Type B pancreatic cell (in vitro differentiated cells): ENCODE measurements around the gene ST6GALNAC2. TPM values are rescaled to one million over a fixed set of nuclear protein-coding genes. Genes with fewer than 3 reads are reported as not detected.

ENCODE experiments used
- DNase-seq: peaks from one replicate; pipeline ENCODE4 v3.0.0; 2021; ENCODE audit warnings: mixed read lengths; ENCODE audit not compliant: unreplicated experiment; ENCODE audit errors: extremely low spot score
- H3K27ac Mint-ChIP-seq: 2 replicates; pipeline ENCODE4 v1.8.0; 2021; ENCODE audit warnings: mild to moderate bottlenecking, mixed read lengths
- H3K27me3 Mint-ChIP-seq: 2 replicates; pipeline ENCODE4 v1.8.0; 2021; ENCODE audit warnings: mixed read lengths
- H3K36me3 Mint-ChIP-seq: 2 replicates; pipeline ENCODE4 v1.8.0; 2021; ENCODE audit warnings: mixed read lengths
- H3K4me1 Mint-ChIP-seq: one replicate; pipeline ENCODE4 v1.8.0; 2021; ENCODE audit warnings: mixed read lengths; ENCODE audit not compliant: unreplicated experiment
- H3K4me3 Mint-ChIP-seq: 2 replicates; pipeline ENCODE4 v1.8.0; 2021; ENCODE audit warnings: mild to moderate bottlenecking, mixed read lengths
- H3K9me3 Mint-ChIP-seq: 2 replicates; pipeline ENCODE4 v1.8.0; 2021; ENCODE audit warnings: mixed read lengths
- total RNA-seq: library from RNA; stranded (reverse); gene quantifications from 2 replicates; pipeline ENCODE4 v1.2.1, GENCODE V29; 2021; ENCODE audit warnings: low replicate concordance
- TF ChIP-seq, protein P1 (sequence below): fragments of 200-600 bp; sonication (generic); conservative IDR thresholded peaks from 2 replicates; pipeline ENCODE4 v1.5.0; 2021; ENCODE audit warnings: antibody characterized with exemption, mild to moderate bottlenecking

Gene ST6GALNAC2
- total RNA-seq, 1 donor from 2014 or later = 4.3 TPM

DNA sequence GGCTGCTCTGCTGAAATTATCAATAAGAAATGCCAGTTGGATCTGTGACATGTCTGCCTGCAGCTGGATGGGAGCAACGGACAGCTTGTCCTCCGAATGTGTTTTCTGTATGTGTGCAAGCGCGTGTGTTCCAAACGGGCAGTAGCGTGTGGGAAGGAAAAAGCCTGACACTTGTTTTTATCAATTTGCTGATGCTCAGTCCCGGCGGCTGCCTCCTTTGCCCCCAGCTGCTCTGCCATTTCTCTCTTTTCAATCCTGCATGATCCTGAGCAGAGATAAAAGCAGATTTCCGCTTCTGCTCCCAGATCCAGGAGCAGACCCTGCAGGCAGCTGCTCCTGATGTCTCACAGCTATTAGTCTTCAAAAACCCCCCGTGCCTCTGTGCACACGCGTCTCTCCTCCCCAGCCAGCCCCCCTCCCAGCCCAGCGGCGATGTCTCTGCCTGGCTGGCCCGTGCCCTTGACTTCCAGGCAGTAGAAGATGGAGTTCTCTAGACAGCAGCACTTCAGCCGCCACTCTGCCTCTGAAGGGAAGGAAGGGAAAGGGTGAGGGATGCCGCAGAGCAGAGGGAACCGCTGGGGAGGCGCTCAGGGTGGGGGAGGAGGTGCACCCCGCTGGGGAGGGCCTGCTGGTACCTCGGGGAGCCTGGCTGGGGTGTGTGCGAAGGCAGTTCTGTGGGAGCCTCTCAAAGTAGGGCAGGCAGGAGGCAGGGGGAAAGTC, 41.7 kb downstream of the ST6GALNAC2 start:
- Mint-ChIP-seq H3K4me1 (peaks cover 60% of the 10 kb centered on the region), H3K9me3 (no peaks in the 10 kb centered on the region), H3K4me3 (peak overlapping the region; percentile 73), H3K36me3 (no peaks in the 10 kb centered on the region), H3K27ac (peak overlapping the region; percentile 60), H3K27me3 (peaks cover 30% of the 10 kb centered on the region)
- TF ChIP-seq, protein P1, sequence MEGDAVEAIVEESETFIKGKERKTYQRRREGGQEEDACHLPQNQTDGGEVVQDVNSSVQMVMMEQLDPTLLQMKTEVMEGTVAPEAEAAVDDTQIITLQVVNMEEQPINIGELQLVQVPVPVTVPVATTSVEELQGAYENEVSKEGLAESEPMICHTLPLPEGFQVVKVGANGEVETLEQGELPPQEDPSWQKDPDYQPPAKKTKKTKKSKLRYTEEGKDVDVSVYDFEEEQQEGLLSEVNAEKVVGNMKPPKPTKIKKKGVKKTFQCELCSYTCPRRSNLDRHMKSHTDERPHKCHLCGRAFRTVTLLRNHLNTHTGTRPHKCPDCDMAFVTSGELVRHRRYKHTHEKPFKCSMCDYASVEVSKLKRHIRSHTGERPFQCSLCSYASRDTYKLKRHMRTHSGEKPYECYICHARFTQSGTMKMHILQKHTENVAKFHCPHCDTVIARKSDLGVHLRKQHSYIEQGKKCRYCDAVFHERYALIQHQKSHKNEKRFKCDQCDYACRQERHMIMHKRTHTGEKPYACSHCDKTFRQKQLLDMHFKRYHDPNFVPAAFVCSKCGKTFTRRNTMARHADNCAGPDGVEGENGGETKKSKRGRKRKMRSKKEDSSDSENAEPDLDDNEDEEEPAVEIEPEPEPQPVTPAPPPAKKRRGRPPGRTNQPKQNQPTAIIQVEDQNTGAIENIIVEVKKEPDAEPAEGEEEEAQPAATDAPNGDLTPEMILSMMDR = no peak
- DNase-seq = no peak

- Mint-ChIP-seq H3K36me3 (no peaks in the 10 kb centered on the region), H3K27ac (no peak overlapping the region), H3K9me3 (no peaks in the 10 kb centered on the region), H3K4me3 (peak overlapping the region; percentile 73), H3K27me3 (peaks cover 35% of the 10 kb centered on the region), H3K4me1 (peaks cover 64% of the 10 kb centered on the region)
- DNase-seq = no peak
- TF ChIP-seq, protein P1 = no peak
Observed at GRCh38 chr17:76543482-76543825, 42.2 kb downstream of the ST6GALNAC2 start.

GRCh38 chr17:76542984-76543383, 42.7 kb downstream of the ST6GALNAC2 start:
- TF ChIP-seq, protein P1 = no peak
- no peak for DNase-seq
- Mint-ChIP-seq H3K9me3 (no peaks in the 10 kb centered on the region), H3K4me1 (peaks cover 64% of the 10 kb centered on the region), H3K4me3 (peak overlapping the region; percentile 30), H3K27me3 (peaks cover 38% of the 10 kb centered on the region), H3K36me3 (no peaks in the 10 kb centered on the region), H3K27ac (no peak overlapping the region)

DNA sequence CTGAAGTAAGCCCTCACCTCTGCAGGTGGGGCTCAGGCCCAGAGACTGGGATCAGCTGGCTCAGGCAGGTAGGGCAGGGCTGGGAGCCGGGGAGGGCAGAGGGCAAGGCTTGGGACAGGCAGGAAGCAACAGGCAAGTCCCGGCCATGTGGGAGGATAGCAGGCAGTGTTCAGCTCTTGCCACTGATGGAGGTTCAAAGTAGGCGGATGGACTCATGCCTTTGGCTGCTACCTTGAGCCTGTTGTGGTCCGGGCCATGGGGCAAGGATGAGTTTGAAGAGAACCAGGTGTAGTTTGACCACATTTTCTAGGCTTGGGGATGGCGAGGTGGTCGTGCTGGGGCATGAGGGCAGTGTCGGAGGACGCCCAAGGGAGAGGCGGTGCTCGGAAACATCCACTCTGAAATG, 43.1 kb downstream of the ST6GALNAC2 start:
- Mint-ChIP-seq H3K9me3 (no peaks in the 10 kb centered on the region), H3K4me1 (peaks cover 64% of the 10 kb centered on the region), H3K27ac (no peak overlapping the region), H3K36me3 (no peaks in the 10 kb centered on the region), H3K27me3 (peaks cover 38% of the 10 kb centered on the region), H3K4me3 (peak overlapping the region; percentile 16)
- TF ChIP-seq, protein P1 = no peak
- DNase-seq = no peak

GRCh38 chr17:76541739-76542454, 43.8 kb downstream of the ST6GALNAC2 start:
- no peaks in the 10 kb centered on the region for H3K36me3 Mint-ChIP-seq

More at GRCh38 chr17:76541739-76542454, 43.8 kb downstream of the ST6GALNAC2 start:
- Mint-ChIP-seq H3K4me3 (no peak overlapping the region), H3K27me3 (peaks cover 42% of the 10 kb centered on the region), H3K27ac (no peak overlapping the region), H3K9me3 (no peaks in the 10 kb centered on the region), H3K4me1 (peaks cover 64% of the 10 kb centered on the region)
- no peak for DNase-seq
- TF ChIP-seq, protein P1 = no peak
